NB4 (cell line): ENCODE data around the gene GRIA1.

Experiments used
- CTCF ChIP-seq: IDR thresholded peaks from one replicate; pipeline ENCODE4 v1.5.1; 2012; ENCODE audit warnings: low read depth, low read length
- POLR2A ChIP-seq: IDR thresholded peaks from 2 replicates; pipeline ENCODE4 v1.6.1; 2011; ENCODE audit warnings: mild to moderate bottlenecking; ENCODE audit not compliant: insufficient read length; ENCODE audit errors: extremely low read depth

DNA sequence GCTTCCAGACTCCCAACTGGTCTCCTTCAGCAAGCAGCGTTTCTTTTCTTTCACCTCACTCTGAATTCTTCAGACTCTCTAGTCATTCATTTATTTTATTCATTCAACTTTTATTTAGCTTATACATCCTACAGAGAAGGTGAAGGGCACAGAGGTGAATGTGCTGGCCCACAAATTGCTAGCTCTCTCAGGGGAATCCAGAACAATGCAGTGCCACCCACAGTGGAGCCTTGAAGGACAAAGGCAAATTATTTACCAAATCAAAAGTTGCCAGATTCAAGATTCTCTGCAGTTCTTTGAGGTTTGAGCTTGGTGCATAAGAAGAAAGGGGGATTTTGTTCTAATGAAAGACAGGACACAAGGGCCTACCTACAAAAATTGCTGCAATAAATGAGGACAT lies 29.7 kb downstream of the GRIA1 start:
- TF ChIP-seq POLR2A (no peak), CTCF (no peak)
